MCF 10A (cell line): ENCODE results near the gene TOMM40. TPM values are rescaled to one million over a fixed set of nuclear protein-coding genes. Genes with fewer than 3 reads are reported as not detected.

Source experiments
- BruUV-seq: library from RNA; stranded (reverse); fragments of 400-500 nt; replicated peaks from 2 replicates; lab custom pipeline; 2021; lab: Mats Ljungman, UMichigan
- CTCF ChIA-PET: fragments of 300-600 bp; sonication (Branson Sonifier 250); formaldehyde crosslinking; extraction: SDS; loops from one replicate; lab custom pipeline; 2021; ENCODE audit warnings: antibody characterized with exemption, inconsistent platforms; lab: Yijun Ruan, JAX
- POLR2A ChIA-PET: fragments of 300-600, 350-650 bp; sonication (Branson Sonifier 250); formaldehyde crosslinking; extraction: SDS; loops from one replicate; lab custom pipeline; 2020; ENCODE audit warnings: antibody characterized with exemption, inconsistent platforms; lab: Yijun Ruan, JAX
- DNase-seq: peaks from one replicate; pipeline ENCODE4 v3.0.0-alpha.2; 2018; ENCODE audit not compliant: unreplicated experiment
- H3K27ac Mint-ChIP-seq: one replicate; pipeline ENCODE4 v1.8.0; 2022; ENCODE audit warnings: mild to moderate bottlenecking, low read depth, mixed read lengths; ENCODE audit not compliant: unreplicated experiment
- H3K27me3 Mint-ChIP-seq: one replicate; pipeline ENCODE4 v1.8.0; 2022; ENCODE audit warnings: mixed read lengths; ENCODE audit not compliant: insufficient read depth, unreplicated experiment
- H3K36me3 Mint-ChIP-seq: one replicate; pipeline ENCODE4 v1.8.0; 2022; ENCODE audit warnings: mild to moderate bottlenecking, moderate library complexity, mixed read lengths; ENCODE audit not compliant: insufficient read depth, unreplicated experiment
- H3K4me1 Mint-ChIP-seq: one replicate; pipeline ENCODE4 v1.8.0; 2022; ENCODE audit warnings: mixed read lengths; ENCODE audit not compliant: insufficient read depth, unreplicated experiment
- H3K4me3 Mint-ChIP-seq: one replicate; pipeline ENCODE4 v1.8.0; 2022; ENCODE audit warnings: mild to moderate bottlenecking, moderate library complexity, mixed read lengths; ENCODE audit not compliant: unreplicated experiment
- H3K9me3 Mint-ChIP-seq: one replicate; pipeline ENCODE4 v1.8.0; 2022; ENCODE audit warnings: mixed read lengths; ENCODE audit not compliant: unreplicated experiment
- CTCF ChIP-seq: fragments of 200-600 bp; IDR thresholded peaks from one replicate; pipeline ENCODE4 v1.8.0; 2022; ENCODE audit warnings: antibody characterized with exemption, mild to moderate bottlenecking; ENCODE audit not compliant: unreplicated experiment
- intact Hi-C: fragments of 100-400 bp; cut with micrococcal nuclease; formaldehyde crosslinking; loops from 2 replicates; pipeline ENCODE4 v1.14.1; 2022
- total RNA-seq: library from RNA; stranded (reverse); gene quantifications from 2 replicates; pipeline ENCODE4 v1.2.3, GENCODE V29; 2022

Gene TOMM40
- total RNA-seq, 1 experiment from 2014 or later = 114 TPM

GRCh38 chr19:44900328-44901244 is 9.5 kb downstream of the TOMM40 start:
- Mint-ChIP-seq H3K27me3 (peaks cover under 1% of the 10 kb centered on the region), H3K27ac (no peak overlapping the region), H3K36me3 (peaks cover 80% of the 10 kb centered on the region), H3K4me1 (no peaks in the 10 kb centered on the region), H3K4me3 (no peak overlapping the region), H3K9me3 (no peaks in the 10 kb centered on the region)
- CTCF ChIA-PET = interaction anchor here (0.8 to 2.4 kb wide), 2 partner anchors 24 to 52 kb away, joined by 3 to 12 read pairs; no protein-coding TSS in a partner anchor
- POLR2A ChIA-PET = interaction anchor here (0.7 kb wide), 1 partner anchor 144 kb away, joined by 4 read pairs; no protein-coding TSS in a partner anchor
- no peak for DNase-seq
- no peak for TF ChIP-seq CTCF
- intact Hi-C loops = no loop called here
- BruUV-seq = no TSS peak

GRCh38 chr19:44903216-44903601 is 12.2 kb downstream of the TOMM40 start:
- ChIA-PET POLR2A (interaction anchor here (0.7 to 1.3 kb wide), 3 partner anchors 8 to 171 kb away, joined by 3 to 4 read pairs (median 4); partner anchors contain the start of gene CLPTM1), CTCF (interaction anchor here (0.6 to 3.9 kb wide), 17 partner anchors 9 to 1135 kb away, joined by 3 to 49 read pairs (median 4); partner anchors contain the start of gene TOMM40)
- H3K9me3 Mint-ChIP-seq = no peaks in the 10 kb centered on the region
- no peak overlapping the region for H3K27ac Mint-ChIP-seq
- H3K4me3 Mint-ChIP-seq = no peak overlapping the region
- no peak for DNase-seq
- BruUV-seq = TSS peak; percentile 80
- peaks cover 10% of the 10 kb centered on the region for H3K27me3 Mint-ChIP-seq
- intact Hi-C loops = loop anchor here (1.0 kb wide), 1 partner anchor 48 kb away; no protein-coding TSS in a partner anchor
- TF ChIP-seq CTCF = no peak
- peaks cover 60% of the 10 kb centered on the region for H3K36me3 Mint-ChIP-seq
- peaks cover 7% of the 10 kb centered on the region for H3K4me1 Mint-ChIP-seq

- Mint-ChIP-seq H3K9me3 (no peaks in the 10 kb centered on the region), H3K36me3 (peaks cover 54% of the 10 kb centered on the region), H3K4me3 (no peak overlapping the region), H3K27ac (no peak overlapping the region), H3K4me1 (peaks cover 7% of the 10 kb centered on the region), H3K27me3 (peaks cover 10% of the 10 kb centered on the region)
- POLR2A ChIA-PET = interaction anchor here (0.7 to 1.3 kb wide), 4 partner anchors 11 to 171 kb away, joined by 3 to 4 read pairs (median 4); partner anchors contain the start of gene CLPTM1
- no TSS peak for BruUV-seq
- CTCF ChIA-PET = interaction anchor here (0.6 to 3.9 kb wide), 24 partner anchors 9 to 1136 kb away, joined by 3 to 49 read pairs (median 4); partner anchors contain the start of genes APOC1 and TOMM40
- intact Hi-C loops = loop anchor here (1.0 kb wide), 1 partner anchor 47 kb away; no protein-coding TSS in a partner anchor
- TF ChIP-seq CTCF = peak; percentile 97
- DNase-seq = peak; percentile 63
These were observed 12.8 kb downstream of the TOMM40 start for GRCh38 chr19:44903602-44904425.
